Subcutaneous adipose tissue (tissue), 4 donors: ENCODE data around the gene CFAP74. TPM values are rescaled to one million over a fixed set of nuclear protein-coding genes. Genes with fewer than 3 reads are reported as not detected.

ENCODE experiments used
- total RNA-seq, 4 donors: library from RNA; depleted of rRNA; stranded (reverse); fragments of >200 nt; gene quantifications; one replicate each; pipeline ENCODE4 v1.1.0, GENCODE V29; 2016
- TF ChIP-seq, protein P1 (sequence below): fragments of 450-650 bp; IDR thresholded peaks from one replicate; pipeline ENCODE4 v1.5.1; 2016; ENCODE audit warnings: low read depth, mild to moderate bottlenecking, control low read depth, antibody characterized with exemption, moderate library complexity

The CFAP74 gene
- total RNA-seq, 4 donors from 2014 or later, result 0.16 TPM; not detected in 3

GRCh38 chr1:2049718-2050431 lies 46.3 kb upstream of the CFAP74 start, which contains the start of gene PRKCZ:
TSS of gene PRKCZ (plus strand) at chr1:2050411. CDS start at chr1:2050631, 220 bp downstream.
- TF ChIP-seq, protein P1, sequence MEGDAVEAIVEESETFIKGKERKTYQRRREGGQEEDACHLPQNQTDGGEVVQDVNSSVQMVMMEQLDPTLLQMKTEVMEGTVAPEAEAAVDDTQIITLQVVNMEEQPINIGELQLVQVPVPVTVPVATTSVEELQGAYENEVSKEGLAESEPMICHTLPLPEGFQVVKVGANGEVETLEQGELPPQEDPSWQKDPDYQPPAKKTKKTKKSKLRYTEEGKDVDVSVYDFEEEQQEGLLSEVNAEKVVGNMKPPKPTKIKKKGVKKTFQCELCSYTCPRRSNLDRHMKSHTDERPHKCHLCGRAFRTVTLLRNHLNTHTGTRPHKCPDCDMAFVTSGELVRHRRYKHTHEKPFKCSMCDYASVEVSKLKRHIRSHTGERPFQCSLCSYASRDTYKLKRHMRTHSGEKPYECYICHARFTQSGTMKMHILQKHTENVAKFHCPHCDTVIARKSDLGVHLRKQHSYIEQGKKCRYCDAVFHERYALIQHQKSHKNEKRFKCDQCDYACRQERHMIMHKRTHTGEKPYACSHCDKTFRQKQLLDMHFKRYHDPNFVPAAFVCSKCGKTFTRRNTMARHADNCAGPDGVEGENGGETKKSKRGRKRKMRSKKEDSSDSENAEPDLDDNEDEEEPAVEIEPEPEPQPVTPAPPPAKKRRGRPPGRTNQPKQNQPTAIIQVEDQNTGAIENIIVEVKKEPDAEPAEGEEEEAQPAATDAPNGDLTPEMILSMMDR, result no peak

GRCh38 chr1:2049225-2049717 lies 45.7 kb upstream of the CFAP74 start:
- TF ChIP-seq, protein P1, result no peak

DNA sequence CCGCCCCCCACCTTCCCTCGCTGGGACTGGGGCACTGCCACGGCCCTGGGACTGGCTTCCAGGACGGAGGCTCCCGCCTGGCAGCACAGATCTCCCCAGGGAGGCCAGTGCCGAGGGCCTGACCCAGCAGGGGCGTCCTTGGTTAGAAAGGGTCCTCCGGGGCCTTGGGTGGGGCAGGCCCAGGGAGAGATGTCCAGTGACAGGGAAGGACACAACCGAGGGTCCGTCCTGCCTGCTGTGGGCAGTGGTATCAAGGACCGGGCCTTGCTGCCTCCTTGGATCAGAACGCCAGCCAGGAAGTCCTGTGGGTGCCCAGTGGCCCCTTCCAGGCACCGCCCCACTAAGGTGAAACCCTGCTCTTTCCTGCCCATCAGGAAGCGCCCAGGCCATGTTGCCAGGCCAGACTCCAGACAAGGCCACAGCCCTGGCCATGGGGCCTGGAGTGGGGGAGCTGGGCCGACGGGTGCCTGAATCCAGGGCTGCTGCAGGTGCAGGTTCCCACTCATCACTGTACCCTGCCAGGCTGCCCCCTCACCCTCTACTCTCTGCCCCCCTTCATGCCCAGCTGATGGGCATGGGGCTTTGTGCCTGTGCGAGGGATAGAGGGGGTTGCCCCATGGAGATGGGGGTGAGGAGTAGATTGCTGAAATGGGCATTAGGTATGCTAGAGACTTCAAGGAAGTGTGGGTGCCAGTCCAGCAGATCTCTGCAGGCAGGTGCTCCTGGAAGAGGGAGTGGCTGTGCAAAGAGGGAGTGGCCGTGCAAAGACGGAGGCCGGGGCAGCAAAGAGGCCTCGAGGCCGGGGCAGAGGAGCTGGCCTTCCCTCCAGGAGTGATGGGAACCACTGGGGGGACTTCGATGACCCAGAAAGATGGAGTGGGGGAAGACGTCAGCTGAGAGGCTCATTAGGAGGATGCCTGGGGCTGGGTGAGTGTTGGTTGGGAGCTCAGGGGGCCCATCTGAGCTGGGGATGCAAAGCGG lies 44.5 kb upstream of the CFAP74 start:
- TF ChIP-seq, protein P1, result no peak

DNA sequence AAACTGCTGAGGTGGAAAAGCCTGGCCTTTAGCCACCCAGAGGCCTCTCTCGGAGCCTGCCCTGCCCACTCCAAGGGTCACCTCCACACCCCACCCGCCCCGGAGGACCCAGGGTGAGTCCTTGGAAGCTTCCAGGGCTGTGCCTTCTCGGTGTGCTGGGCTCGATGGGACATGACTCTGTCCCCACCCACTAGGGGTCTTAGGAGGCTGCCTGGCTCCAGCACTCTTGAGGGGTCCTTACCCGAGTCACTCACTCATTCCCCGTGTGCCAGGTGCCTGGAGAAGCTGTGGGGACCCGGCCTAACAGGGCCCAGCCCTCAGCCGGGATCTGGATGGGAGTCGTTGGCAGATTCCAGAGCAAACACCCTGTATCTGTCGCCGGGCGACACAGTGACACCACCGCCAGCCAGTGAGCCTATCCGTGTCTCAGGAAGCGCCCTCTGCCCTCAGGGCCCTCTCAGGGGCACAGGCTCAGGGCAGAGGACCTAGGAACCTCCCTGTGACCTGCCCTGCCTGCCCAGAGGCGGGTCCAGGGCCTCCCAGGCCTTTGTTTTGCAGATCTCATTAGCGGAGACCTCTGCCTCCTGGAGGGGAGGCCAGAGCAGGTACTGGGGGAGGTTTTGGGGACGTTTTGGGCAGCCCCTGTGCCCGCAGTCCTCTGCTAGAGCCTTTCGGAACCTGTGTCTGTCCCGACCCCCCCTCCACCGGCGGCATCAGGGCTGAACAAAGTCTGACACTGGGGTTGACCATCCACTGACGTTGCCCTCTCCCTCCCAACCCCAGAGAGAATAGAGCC lies 43.6 kb upstream of the CFAP74 start:
- TF ChIP-seq, protein P1, result no peak

GRCh38 chr1:2046174-2046917 lies 42.8 kb upstream of the CFAP74 start:
- TF ChIP-seq, protein P1, result no peak

DNA sequence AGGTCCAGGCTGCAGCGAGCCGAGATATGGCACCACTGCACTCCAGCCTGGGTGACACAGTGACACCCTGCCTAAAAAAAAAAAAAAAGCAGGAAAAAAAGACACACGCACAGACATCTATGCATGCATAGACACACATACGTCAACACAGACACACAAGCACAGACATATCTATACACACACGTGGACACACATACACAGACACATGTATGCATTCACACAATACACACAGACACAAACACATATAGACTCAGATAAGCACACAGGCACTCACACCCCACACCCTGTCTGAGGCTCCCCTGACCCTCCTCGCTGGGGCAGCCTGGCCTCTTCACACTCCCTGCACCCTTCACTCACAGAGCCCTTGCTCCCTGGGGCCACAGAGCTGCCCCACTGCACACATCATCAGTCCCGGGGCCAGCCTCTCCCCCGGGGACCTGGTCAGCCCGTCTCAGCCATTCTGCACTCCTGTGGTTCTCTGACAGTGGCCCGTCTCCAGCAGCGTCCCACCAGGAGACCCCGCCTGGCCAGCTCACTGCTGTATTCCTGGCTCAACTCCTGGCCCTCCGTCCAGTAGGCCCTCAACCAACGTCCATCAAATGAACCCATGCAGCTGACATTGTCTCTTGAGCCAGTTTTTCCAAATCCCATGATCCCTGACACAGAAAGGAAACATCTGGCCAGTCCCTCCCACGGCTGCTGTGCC lies 42.0 kb upstream of the CFAP74 start:
- TF ChIP-seq, protein P1, result no peak
